Measurements from ENCODE around the gene WDR7. TPM values are rescaled to one million over a fixed set of nuclear protein-coding genes. Genes with fewer than 3 reads are reported as not detected.

WDR7 gene
- total RNA-seq, 2 donors from 2014 or later = 22.3 to 24.0 TPM

DNA sequence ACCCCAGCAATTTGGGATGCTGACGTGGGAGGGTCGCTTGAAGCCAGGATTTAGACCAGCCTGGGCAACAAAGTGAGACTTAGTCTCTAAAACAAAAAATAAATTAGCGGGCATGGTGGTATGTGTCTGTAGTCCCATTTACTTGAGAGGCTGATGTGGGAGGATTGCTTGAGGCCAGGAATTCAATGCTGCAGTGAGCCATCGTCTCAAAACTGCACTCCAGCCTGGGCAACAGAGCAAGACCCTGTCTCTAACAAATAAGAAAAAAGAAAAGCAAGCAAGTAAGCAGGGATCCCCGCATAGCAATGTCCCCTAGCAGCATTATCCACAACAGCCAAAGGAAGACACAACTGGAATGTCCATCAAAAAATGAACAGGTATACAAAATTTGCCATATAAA, 16.2 kb upstream of the WDR7 start:
- Histone ChIP-seq H3K27ac (no peak overlapping the region), H3K36me3 (no peaks in the 10 kb centered on the region), H3K27me3 (no peaks in the 10 kb centered on the region), H3K9me3 (no peaks in the 10 kb centered on the region), H3K4me3 (no peak overlapping the region), H3K4me1 (peaks cover 0 to 49% of the 10 kb centered on the region in 2 donors)
- DNase-seq (ENCODE audit: low spot score) = no peak
- TF ChIP-seq, protein P1, sequence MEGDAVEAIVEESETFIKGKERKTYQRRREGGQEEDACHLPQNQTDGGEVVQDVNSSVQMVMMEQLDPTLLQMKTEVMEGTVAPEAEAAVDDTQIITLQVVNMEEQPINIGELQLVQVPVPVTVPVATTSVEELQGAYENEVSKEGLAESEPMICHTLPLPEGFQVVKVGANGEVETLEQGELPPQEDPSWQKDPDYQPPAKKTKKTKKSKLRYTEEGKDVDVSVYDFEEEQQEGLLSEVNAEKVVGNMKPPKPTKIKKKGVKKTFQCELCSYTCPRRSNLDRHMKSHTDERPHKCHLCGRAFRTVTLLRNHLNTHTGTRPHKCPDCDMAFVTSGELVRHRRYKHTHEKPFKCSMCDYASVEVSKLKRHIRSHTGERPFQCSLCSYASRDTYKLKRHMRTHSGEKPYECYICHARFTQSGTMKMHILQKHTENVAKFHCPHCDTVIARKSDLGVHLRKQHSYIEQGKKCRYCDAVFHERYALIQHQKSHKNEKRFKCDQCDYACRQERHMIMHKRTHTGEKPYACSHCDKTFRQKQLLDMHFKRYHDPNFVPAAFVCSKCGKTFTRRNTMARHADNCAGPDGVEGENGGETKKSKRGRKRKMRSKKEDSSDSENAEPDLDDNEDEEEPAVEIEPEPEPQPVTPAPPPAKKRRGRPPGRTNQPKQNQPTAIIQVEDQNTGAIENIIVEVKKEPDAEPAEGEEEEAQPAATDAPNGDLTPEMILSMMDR (IDR thresholded peaks at IDR 0.05) = no peak

DNA sequence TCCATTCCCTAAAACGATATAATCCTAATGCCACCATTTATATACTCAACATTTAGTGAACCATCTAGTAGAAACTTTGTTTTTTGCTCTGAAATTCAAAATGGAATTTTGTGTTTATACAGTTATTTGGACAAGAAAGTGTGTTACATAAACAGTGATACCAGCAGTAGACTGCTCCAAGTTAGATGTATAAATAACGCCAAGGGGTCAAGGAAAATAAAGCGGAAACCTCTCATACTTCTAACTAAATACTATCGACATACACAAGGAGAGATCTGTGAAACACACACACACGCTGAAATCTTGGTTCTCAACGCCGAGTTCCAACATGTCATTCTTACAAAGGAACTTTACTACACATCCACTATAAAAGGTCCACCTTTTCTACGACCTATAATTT, 14.0 kb upstream of the WDR7 start:
- H3K4me3 ChIP-seq = peak overlapping the region; percentile 70 to 95
- TF ChIP-seq, protein P1 (IDR thresholded peaks at IDR 0.05) = no peak
- no peaks in the 10 kb centered on the region for H3K27me3 ChIP-seq
- H3K9me3 ChIP-seq = no peaks in the 10 kb centered on the region
- no peak for DNase-seq (ENCODE audit: low spot score)
- H3K27ac ChIP-seq = peak overlapping the region; percentile 94 to 99
- H3K36me3 ChIP-seq = no peaks in the 10 kb centered on the region
- H3K4me1 ChIP-seq = peaks cover 0 to 45% of the 10 kb centered on the region in 2 donors

DNA sequence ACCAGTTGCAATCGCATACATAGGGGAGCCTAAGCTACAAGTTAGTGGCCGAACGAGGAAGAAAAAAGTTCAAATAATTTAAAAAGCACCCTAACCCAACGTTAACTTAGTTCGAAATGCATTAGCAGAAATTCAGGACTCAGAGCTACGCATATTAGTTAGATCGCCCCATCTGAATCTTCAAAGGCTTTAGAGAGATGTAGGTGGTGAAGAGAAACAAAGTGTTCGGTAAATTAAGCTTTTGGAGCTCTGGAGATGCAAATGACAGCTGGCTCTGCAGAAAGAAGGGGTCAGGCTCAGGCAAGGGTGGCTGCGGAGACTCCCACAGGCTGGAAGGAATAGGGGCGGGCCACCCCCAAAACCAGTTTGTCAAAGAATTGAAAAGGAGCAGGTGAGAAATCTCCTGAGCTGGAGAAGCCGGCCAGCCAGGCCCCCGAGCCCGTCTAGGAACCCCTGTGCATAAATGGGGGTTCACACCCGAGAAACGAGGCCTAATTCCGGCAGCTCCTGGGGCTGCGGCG, 13.4 kb upstream of the WDR7 start:
- peaks cover 0 to 39% of the 10 kb centered on the region in 2 donors for H3K4me1 ChIP-seq
- H3K9me3 ChIP-seq = no peaks in the 10 kb centered on the region

DNA sequence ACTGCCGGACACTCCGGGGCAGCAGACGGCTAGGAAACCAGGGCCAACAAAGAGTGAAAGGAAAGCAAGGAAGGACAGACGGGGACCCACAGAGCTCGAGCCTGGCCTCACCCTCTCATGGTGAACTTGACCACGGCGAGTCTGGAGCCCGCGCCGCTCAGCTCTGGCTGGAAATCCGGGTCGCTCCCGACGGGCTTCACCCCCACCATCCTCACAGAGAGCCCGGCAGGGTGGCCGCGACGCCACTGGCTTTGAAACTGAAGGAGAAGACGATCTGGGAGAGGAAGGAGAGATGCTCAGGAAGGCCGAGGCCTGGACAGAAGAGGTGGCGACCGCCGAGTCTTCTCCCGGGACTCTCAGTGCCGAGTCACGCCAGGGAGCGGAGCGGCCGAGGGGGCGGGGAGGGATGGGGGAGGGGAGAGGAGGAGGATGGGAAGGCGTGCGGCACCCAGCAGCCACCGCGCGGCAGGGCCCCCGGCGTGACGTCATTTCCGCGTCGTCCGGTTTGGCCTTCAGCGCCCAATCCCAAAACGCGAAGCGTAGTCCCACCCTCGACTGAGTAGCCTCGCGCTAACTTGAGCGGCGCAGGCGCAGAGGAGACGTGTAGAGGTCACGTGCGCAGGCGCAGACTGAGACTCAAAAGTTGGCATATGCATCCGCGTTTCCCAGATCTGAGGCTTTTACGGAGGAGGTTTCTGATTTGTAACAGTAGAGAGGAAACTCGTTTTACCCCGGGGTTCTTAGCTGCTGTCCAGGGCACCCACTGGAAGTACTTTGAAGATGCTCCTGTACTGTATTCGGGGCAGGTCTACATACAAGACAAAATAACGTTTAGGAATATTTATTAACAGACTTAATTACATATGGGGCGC, 12.7 kb upstream of the WDR7 start, which contains the start of gene TXNL1:
Gene TXNL1, minus strand, starts transcription at position 361 of the 872 bp plus-strand sequence. Its CDS starts 152 bp downstream, at position 209.
- Histone ChIP-seq H3K4me3 (peak within 1 kb of the TSS; percentile 70 to 95), H3K27ac (peak within 1 kb of the TSS; percentile 94 to 99), H3K4me1 (peaks cover 0 to 38% of the 10 kb centered on the region in 2 donors), H3K27me3 (no peaks in the 10 kb centered on the region), H3K36me3 (no peaks in the 10 kb centered on the region), H3K9me3 (no peaks in the 10 kb centered on the region)
- TF ChIP-seq, protein P1 (IDR thresholded peaks at IDR 0.05) = no peak
- peak; percentile 99 for DNase-seq (ENCODE audit: low spot score)

More for the DNA sequence above, 13.4 kb upstream of the WDR7 start:
- H3K4me3 ChIP-seq = peak overlapping the region; percentile 70 to 95
- TF ChIP-seq, protein P1 (IDR thresholded peaks at IDR 0.05) = peak in 1 of 2 donors; percentile 13
- H3K36me3 ChIP-seq = no peaks in the 10 kb centered on the region
- DNase-seq (ENCODE audit: low spot score) = no peak
- H3K27me3 ChIP-seq = no peaks in the 10 kb centered on the region
- peak overlapping the region; percentile 94 to 99 for H3K27ac ChIP-seq

DNA sequence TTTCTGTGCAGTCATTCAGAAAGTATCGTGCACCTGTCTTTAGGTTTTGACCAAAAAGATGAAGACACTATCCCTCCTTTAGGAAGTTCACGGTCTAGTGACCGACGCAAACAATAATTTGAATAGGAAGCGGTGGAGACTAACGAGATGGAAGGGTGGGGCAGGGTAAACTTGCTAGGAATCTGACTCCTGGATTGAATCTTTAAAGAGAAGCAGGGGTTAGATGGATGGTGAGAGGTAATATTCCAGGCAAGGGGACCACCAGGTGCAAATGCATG, 12.1 kb upstream of the WDR7 start:
- no peak for DNase-seq (ENCODE audit: low spot score)
- TF ChIP-seq, protein P1 (IDR thresholded peaks at IDR 0.05) = no peak
- Histone ChIP-seq H3K4me3 (peak overlapping the region; percentile 70 to 95), H3K27me3 (no peaks in the 10 kb centered on the region), H3K36me3 (no peaks in the 10 kb centered on the region), H3K9me3 (no peaks in the 10 kb centered on the region), H3K27ac (peak overlapping the region; percentile 94 to 99), H3K4me1 (peaks cover 0 to 36% of the 10 kb centered on the region in 2 donors)

Data from right atrium auricular region (tissue), 2 donors.